ENCODE data around the gene INSIG2. TPM values are rescaled to one million over a fixed set of nuclear protein-coding genes. Genes with fewer than 3 reads are reported as not detected.
A peak's percentile ranks its signal among the peaks of the same experiment; 100 is the strongest.

Gene INSIG2
- total RNA-seq, 1 experiment from 2014 or later, result 8.7 TPM

- DNase-seq, result no peak
- H2BK20ac ChIP-seq (ENCODE audit: low read depth, low read length, poor library complexity, severe bottlenecking), result no peak overlapping the region
- H3K36me3 Mint-ChIP-seq (ENCODE audit: insufficient read depth in 1 of 3, low read depth in 3 of 3), result peaks cover 0 to 4% (median 0%) of the 10 kb centered on the region in 3 experiments; a peak in 2 of 7 replicates
- no peak overlapping the region for H4K5ac ChIP-seq (ENCODE audit: insufficient read length, low read depth, low read length)
- no peaks in the 10 kb centered on the region for H3K79me1 ChIP-seq (ENCODE audit: insufficient read depth, low read depth, low read length, poor library complexity, severe bottlenecking)
- no peaks in the 10 kb centered on the region for H3K23me2 ChIP-seq (ENCODE audit: insufficient read length, low read depth, low read length, poor library complexity, severe bottlenecking)
- H3K27me3 Mint-ChIP-seq (ENCODE audit: low read depth), result no peaks in the 10 kb centered on the region
- peaks cover 10 to 25% of the 10 kb centered on the region in 2 experiments; a peak in 2 of 4 replicates for H3K4me1 Mint-ChIP-seq
- no peak overlapping the region for H2AFZ ChIP-seq (ENCODE audit: low read length)
- no peak overlapping the region for H3K4me2 ChIP-seq (ENCODE audit: insufficient read depth, insufficient read length, low read length)
- no peak overlapping the region for H2BK12ac ChIP-seq (ENCODE audit: insufficient read length, low read depth, low read length)
- no peaks in the 10 kb centered on the region; a peak in 1 of 5 replicates for H3K9me3 Mint-ChIP-seq
- no peak overlapping the region for H3K27ac ChIP-seq (ENCODE audit: insufficient read length, low read depth, low read length)
- H3K27me3 ChIP-seq (ENCODE audit: insufficient read depth, low read length), result no peaks in the 10 kb centered on the region
- no peak overlapping the region for H3K23ac ChIP-seq (ENCODE audit: insufficient read length, low read depth, low read length)
- no peak overlapping the region for H2BK15ac ChIP-seq (ENCODE audit: low read depth, low read length)
- H3K4me3 Mint-ChIP-seq, result no peak overlapping the region
- no peak overlapping the region for H3K14ac ChIP-seq (ENCODE audit: insufficient read depth, low read length)
- H3K9me3 ChIP-seq (ENCODE audit: control insufficient read depth, low read depth, low read length), result no peaks in the 10 kb centered on the region
- no peak overlapping the region for H3K56ac ChIP-seq (ENCODE audit: insufficient read length, low read depth, low read length)
- no peaks in the 10 kb centered on the region for H4K20me1 ChIP-seq (ENCODE audit: control insufficient read depth, insufficient read depth, insufficient read length)
- H2BK5ac ChIP-seq (ENCODE audit: insufficient read length, low read length), result no peak overlapping the region
- no peak overlapping the region for H2AK5ac ChIP-seq (ENCODE audit: insufficient read length, low read length)
- no peaks in the 10 kb centered on the region for H3K79me2 ChIP-seq (ENCODE audit: insufficient read depth, low read length)
- H3K4me1 ChIP-seq (ENCODE audit: insufficient read depth, low read length), result no peaks in the 10 kb centered on the region; the same call in 1 of the 2 replicates
- H2BK120ac ChIP-seq (ENCODE audit: low read depth, low read length, poor library complexity, severe bottlenecking), result no peak overlapping the region
- H3K18ac ChIP-seq (ENCODE audit: insufficient read length, low read depth, low read length), result no peak overlapping the region
- no peak overlapping the region for H3K4ac ChIP-seq (ENCODE audit: low read depth, low read length)
- H3K27ac Mint-ChIP-seq, result peak overlapping the region in 1 of 3 experiments; percentile 32; a peak in 1 of 7 replicates
- TF ChIP-seq, protein P1, sequence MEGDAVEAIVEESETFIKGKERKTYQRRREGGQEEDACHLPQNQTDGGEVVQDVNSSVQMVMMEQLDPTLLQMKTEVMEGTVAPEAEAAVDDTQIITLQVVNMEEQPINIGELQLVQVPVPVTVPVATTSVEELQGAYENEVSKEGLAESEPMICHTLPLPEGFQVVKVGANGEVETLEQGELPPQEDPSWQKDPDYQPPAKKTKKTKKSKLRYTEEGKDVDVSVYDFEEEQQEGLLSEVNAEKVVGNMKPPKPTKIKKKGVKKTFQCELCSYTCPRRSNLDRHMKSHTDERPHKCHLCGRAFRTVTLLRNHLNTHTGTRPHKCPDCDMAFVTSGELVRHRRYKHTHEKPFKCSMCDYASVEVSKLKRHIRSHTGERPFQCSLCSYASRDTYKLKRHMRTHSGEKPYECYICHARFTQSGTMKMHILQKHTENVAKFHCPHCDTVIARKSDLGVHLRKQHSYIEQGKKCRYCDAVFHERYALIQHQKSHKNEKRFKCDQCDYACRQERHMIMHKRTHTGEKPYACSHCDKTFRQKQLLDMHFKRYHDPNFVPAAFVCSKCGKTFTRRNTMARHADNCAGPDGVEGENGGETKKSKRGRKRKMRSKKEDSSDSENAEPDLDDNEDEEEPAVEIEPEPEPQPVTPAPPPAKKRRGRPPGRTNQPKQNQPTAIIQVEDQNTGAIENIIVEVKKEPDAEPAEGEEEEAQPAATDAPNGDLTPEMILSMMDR (conservative IDR thresholded peaks at IDR 0.05), result no peak
- H3K9ac ChIP-seq (ENCODE audit: extremely low read depth, insufficient read length, low read length), result no peak overlapping the region
- H4K91ac ChIP-seq (ENCODE audit: insufficient read length, low read depth, low read length), result no peak overlapping the region
- no peak overlapping the region for H4K8ac ChIP-seq (replicated peaks; ENCODE audit: insufficient read length, low read depth, low read length)
- no CpG with 5 or more reads among the region's 4 CpGs for WGBS (ENCODE audit: extremely low coverage, insufficient read length, low lambda C conversion rate)
- H3T11ph ChIP-seq (ENCODE audit: low read length), result no peak overlapping the region
Observed at GRCh38 chr2:118115761-118116160, 27.5 kb downstream of the INSIG2 start.

Measured in H9 (cell line).